ENCODE results near the gene TCL1B. TPM values are rescaled to one million over a fixed set of nuclear protein-coding genes. Genes with fewer than 3 reads are reported as not detected.
A peak's percentile ranks its signal among the peaks of the same experiment; 100 is the strongest.

The TCL1B gene
- total RNA-seq, 1 donor from 2014 or later = not detected

DNA sequence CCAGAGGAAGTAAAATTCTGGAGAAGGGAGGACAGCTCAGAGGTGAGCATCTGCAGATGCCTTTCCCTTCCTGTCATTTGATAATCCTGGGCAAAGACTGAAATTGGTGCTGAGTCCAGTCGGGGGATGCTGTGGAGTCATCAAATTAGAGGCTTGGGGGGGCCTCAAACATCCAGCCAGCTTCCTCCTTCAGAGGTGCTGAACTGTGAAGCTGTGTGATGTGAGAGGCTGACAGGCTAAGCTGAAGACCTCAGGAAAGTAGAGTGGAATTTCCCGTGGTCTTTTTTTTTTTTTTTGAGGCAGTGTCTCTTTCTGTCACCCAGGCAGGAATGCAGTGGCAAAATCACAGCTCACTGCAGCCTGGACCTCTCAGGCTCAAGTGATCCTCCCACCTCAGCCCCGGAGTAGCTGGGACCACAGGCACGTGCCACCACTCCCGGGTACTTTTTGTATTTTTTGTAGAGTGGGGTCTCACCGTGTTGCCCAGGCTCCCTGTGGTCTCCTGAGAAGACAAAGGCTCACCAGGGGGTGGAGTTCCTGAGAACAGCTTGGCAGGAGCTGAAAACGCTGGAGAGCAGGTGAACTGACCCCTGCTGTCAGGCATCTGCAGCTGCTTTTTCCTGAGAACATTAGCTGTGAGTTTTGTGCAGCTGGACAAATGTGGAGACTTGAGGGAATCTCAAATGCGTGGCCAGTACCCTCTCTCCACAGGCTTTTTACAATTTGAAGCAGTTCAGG is 6.1 kb upstream of the TCL1B start:
- intact Hi-C loops (cut with DNase I) = no loop called here
- Histone ChIP-seq H3K9me3 (no peaks in the 10 kb centered on the region), H3K27me3 (no peaks in the 10 kb centered on the region), H3K4me3 (no peak overlapping the region), H3K36me3 (no peaks in the 10 kb centered on the region), H3K4me1 (no peaks in the 10 kb centered on the region), H3K27ac (no peak overlapping the region)
- no peak for DNase-seq (ENCODE audit: low spot score in 2 of 2)
- TF ChIP-seq, protein P1, sequence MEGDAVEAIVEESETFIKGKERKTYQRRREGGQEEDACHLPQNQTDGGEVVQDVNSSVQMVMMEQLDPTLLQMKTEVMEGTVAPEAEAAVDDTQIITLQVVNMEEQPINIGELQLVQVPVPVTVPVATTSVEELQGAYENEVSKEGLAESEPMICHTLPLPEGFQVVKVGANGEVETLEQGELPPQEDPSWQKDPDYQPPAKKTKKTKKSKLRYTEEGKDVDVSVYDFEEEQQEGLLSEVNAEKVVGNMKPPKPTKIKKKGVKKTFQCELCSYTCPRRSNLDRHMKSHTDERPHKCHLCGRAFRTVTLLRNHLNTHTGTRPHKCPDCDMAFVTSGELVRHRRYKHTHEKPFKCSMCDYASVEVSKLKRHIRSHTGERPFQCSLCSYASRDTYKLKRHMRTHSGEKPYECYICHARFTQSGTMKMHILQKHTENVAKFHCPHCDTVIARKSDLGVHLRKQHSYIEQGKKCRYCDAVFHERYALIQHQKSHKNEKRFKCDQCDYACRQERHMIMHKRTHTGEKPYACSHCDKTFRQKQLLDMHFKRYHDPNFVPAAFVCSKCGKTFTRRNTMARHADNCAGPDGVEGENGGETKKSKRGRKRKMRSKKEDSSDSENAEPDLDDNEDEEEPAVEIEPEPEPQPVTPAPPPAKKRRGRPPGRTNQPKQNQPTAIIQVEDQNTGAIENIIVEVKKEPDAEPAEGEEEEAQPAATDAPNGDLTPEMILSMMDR (IDR thresholded peaks at IDR 0.05) = no peak

DNA sequence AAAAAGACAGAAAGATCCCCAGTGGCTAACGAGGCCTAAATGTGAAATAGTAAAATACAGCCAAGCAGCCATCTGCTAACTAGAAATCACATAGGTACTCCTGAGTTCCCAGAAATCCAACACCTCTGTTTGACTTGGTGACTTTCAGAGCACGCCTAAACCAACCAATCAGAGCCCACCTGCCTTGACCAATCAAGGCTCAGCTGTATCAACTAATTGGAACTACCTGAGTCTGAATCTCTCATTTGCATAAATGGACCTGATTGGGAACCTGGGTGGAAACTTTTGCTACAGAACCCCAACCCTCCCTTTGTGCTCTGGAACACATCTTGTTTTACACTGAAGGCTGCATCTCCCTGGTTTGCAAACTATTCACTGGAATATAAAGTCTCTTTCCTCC is 5.1 kb upstream of the TCL1B start:
- Histone ChIP-seq H3K27me3 (no peaks in the 10 kb centered on the region), H3K4me1 (no peaks in the 10 kb centered on the region), H3K27ac (no peak overlapping the region), H3K4me3 (no peak overlapping the region), H3K9me3 (no peaks in the 10 kb centered on the region), H3K36me3 (no peaks in the 10 kb centered on the region)
- intact Hi-C loops (cut with DNase I) = no loop called here
- TF ChIP-seq, protein P1 (IDR thresholded peaks at IDR 0.05) = no peak
- DNase-seq (ENCODE audit: low spot score in 2 of 2) = no peak

DNA sequence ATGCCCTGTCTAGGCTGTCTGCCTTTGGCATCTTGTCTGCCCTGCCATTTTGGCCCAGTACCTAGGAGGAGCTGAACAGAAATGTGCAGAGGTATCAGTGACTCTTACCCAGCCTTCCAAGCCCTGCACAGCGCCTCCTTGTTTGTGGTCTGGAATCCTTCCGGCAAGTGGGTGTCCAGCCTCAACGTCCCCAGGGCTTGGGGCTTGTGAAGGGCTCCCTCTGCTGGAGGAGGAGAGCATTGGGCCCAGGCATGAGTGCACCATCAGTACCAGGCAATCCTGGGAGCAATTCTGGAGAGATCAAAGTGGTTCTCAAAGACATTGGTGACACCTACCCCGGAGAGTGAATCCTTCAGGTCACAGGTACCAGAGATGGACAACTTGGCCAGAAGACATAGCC is 2.4 kb upstream of the TCL1B start:
- intact Hi-C loops (cut with DNase I) = no loop called here
- TF ChIP-seq, protein P1 (IDR thresholded peaks at IDR 0.05) = peak in 1 of 3 experiments; percentile 16
- no peaks in the 10 kb centered on the region for H3K9me3 ChIP-seq
- peak in 1 of 2 donors; percentile 50 for DNase-seq (ENCODE audit: low spot score in 2 of 2)
- H3K27ac ChIP-seq = no peak overlapping the region
- no peaks in the 10 kb centered on the region for H3K27me3 ChIP-seq
- no peaks in the 10 kb centered on the region for H3K36me3 ChIP-seq
- no peaks in the 10 kb centered on the region for H3K4me1 ChIP-seq
- H3K4me3 ChIP-seq = no peak overlapping the region

DNA sequence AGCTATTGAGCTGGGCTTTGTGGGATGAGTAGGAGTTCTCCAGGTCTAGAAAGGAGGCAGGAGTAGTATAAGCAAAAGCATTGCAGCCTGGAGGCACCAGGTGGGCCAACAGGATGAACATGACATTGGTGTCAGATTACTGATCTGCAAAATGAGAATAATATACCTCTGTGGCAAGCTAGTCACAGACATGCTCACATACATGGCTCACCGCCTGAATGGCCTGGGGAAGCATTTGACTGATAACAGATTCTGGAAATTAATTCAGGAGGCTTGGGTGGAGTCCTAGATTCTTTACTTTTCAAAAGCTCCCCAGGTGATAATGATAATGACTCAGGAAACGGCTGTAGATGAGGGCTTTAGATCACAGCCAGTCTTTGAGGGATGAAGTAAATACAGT is 709 bp downstream of the TCL1B start:
- intact Hi-C loops (cut with DNase I) = no loop called here
- no peak overlapping the region for H3K4me3 ChIP-seq
- H3K36me3 ChIP-seq = no peaks in the 10 kb centered on the region
- no peak for DNase-seq (ENCODE audit: low spot score in 2 of 2)
- TF ChIP-seq, protein P1 (IDR thresholded peaks at IDR 0.05) = no peak
- H3K9me3 ChIP-seq = no peaks in the 10 kb centered on the region
- H3K27me3 ChIP-seq = no peaks in the 10 kb centered on the region
- H3K4me1 ChIP-seq = no peaks in the 10 kb centered on the region
- H3K27ac ChIP-seq = no peak overlapping the region

DNA sequence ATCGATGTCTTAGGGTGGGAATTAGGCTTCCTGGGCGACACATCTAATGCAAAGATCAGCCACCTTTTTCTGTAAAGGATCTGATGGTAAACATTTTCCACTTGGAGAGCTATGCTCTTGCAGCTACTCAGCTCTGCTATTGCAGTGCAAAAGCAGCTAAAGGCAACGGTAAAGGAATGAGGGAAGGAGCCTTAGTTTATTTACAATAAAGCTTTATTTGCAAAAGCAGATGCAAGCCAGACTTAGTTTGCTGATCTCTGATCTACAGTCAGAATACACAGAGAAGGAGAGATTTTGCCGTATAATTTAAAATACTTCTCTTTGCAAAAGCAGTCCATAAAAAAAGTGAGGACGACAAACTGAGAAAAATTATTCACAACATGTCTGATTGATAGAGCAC is 3.2 kb downstream of the TCL1B start:
- no peak for DNase-seq (ENCODE audit: low spot score in 2 of 2)
- H3K27me3 ChIP-seq = no peaks in the 10 kb centered on the region
- TF ChIP-seq, protein P1 (IDR thresholded peaks at IDR 0.05) = no peak
- H3K27ac ChIP-seq = no peak overlapping the region
- intact Hi-C loops (cut with DNase I) = no loop called here
- no peaks in the 10 kb centered on the region for H3K9me3 ChIP-seq
- no peak overlapping the region for H3K4me3 ChIP-seq
- H3K36me3 ChIP-seq = no peaks in the 10 kb centered on the region
- H3K4me1 ChIP-seq = no peaks in the 10 kb centered on the region
